CD4-positive, alpha-beta T cell treated with Interleukin-10 for 1 hour (primary cell): Measurements from ENCODE around the gene ASPRV1.
"Not testable (repeated sequence)": the region's sequence is repeated elsewhere in the genome, so short reads cannot be mapped to it uniquely, and the experiment has no call there.

Experiments
- DNase-seq: peaks from one replicate; pipeline ENCODE4 v3.0.0-alpha.2; 2020

The ASPRV1 gene

DNA sequence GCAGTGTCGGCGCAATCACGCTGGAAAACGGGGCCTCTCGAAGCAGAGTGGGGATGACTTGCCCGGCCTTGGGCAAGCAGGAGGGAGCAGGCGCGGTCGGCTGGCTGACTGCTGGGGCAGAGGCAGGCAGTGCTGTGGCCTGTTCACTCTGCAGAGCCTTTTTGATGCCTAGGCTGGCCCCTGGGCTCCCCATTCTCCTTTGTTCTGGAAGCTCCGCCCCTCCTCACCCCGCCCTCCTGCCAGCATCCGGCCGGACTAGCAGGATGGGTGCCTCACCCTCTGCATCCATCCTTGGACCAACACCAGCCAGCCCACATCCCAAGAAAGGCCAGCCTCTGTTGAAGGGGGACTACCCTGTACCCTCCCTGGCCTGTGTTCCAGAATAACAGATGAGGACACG lies at the start of gene ASPRV1:
TSS of gene ASPRV1 (minus strand) at position 136 of the 400 bp plus-strand sequence. CDS start 195 bp downstream, outside the sequence.
- DNase-seq: no peak

DNA sequence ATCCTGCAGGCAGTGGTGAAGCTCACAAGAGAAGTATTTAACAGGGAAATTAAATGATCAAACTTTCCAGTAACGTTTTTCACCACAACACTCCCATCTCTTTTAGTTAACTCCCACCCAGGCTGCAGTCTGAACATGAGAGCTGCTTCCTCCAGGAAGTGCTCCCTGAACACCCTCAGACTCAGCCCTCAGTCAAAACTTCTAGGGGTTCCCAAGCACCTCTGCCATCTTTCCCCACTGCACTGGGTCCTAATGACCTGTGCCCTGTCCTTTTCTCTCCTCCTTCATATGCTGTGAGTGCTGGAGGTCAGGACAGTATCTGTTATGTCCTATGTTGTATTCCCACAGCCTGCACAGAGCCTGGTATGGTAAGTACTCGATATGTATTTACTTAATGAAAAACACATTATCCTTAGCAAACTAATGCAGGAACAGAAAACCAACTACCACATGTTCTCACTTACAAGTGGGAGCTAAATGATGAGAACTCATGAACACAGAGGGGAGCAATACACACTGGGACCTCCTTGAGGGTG lies 49.2 kb upstream of the ASPRV1 start:
- no peak for DNase-seq

DNA sequence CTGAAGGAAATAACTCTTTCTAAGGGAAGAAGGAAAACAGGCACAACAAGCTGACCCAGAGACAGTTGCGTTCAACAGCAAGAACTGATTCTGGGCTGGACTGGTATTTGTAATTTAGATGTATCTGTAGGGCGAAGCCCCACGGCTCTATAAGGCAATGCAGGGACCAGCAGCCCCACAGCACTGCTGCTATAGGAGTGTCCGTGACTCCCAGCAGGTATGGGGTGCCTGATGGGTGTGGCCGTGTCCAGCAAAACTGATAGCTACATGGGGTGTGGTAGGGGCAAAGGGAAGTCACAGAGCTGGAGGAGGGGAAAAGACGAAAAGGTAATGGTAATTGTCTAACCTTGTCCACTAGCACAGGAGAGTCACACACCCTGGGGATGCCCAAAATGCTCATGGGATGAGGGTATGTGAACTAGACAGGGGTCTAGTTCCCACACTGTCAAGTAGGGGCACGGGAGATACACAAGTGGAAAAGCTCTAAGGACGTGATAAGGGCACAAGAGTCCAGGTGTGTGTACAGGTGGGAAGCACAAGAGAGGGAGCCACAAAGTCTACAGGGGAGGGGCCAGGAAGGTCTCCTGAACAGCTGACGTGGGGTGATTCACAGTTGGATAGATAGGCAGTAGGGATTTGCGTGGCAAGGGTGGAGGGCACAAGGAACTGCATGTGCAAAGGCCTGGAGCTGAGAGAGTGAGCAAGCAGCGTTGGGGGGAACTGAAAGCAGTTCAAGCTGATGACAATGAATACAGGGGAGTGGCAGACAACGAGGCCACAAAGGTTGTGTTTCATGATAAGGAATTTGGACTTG lies 48.5 kb upstream of the ASPRV1 start:
- DNase-seq: no peak

DNA sequence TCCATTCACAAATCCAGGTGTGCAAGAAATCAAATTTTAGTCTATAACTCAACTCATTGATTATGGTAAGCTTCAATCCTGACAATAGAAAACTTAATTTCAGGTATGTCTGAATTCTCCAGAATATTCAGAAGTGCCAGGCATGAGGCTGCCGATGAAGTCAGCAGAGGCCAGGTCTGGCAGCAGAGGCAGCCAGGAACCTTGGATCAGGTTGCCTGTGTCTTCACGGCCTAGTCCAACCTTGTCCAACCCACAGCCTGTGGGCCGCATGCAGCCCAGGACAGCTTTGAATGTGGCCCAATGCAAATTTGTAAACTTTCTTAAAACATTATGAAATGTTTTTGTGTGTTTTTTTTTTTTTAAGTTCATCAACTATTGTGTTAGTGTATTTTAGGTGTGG lies 46.9 kb upstream of the ASPRV1 start:
- DNase-seq: no peak

DNA sequence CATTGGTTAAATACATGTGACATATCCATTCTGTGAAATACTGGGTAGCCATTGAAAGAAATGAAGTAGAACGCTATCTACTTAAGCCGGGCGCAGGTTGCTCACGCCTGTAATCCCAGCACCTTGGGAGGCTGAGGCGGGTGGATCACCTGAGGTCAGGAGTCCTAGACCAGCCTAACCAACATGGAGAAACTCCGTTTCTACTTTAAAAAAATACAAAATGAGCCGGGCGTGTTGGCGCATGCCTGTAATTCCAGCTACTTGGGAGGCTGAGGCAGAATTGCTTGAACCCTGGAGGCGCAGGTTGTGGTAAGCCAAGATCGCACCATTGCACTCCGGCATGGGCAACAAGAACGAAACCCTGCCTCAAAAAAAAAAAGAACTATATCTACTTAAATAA lies 45.7 kb upstream of the ASPRV1 start:
- no peak for DNase-seq

DNA sequence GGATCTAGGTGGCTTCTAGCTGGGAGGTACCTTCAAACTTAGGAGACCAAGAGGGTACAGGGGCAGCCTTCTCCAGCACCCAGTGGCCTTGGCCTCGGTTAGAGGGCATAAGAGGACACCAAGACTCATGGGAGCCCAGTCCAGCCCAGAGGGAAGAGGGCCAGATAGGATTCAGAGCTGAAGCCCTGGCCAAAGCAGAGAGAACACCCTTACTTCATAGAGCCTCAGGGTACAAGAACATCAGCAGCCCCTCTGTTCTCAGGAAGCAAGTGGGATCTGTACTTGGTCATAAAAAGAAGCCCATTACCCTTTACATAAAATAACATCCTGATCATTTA lies 45.0 kb upstream of the ASPRV1 start:
- DNase-seq: no peak

DNA sequence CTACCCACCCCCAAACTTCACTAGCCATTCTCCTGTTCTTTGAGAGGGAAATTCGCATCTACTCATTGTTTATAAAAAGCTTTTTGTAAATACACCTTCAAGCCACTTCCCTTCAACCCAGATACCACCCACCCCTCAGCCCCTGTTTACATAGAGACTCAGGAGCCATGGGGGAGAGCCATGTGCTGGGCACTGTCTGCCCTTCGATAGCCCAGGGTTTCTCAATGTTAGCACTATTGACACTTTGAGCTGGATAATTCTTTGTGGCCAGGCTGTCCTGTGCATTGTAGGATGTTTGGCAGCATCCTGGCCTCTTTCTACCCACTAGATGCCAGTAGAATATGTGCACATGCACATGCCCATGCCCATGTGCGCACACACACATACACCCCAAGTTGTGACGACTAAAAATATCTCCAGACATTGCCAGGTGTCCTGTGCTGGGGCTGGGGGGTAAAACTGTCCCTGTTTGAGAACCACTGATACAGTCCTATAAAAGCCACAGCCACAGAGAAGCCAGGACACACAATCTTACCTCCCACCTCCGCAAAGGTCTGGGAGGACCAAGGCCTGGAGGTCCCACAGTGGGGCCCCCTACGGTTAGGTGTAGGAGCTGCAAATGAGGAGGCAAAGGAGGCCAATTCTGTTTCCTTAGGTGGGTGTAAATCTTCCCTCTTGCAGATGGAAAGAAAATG lies 44.5 kb upstream of the ASPRV1 start:
- no peak for DNase-seq

DNA sequence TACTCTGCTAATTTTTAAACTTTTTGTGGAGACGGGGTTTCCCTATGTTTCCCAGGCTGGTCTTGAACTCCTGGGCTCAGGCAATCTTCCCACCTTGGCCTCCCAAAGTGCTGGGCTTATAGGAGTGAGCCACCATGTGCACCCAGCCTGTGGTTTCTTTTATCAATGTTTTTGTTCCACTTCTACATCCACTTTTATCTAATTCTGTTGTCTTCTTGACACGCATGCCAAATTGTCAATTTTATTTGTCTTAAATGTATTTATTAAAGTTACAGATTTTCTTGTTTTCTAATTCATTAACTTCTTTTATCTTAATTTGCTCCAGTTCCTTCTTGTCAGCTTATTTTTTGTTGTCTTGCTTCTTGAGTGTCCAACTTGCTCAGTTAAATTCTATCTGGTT lies 43.8 kb upstream of the ASPRV1 start:
- DNase-seq: no peak

DNA sequence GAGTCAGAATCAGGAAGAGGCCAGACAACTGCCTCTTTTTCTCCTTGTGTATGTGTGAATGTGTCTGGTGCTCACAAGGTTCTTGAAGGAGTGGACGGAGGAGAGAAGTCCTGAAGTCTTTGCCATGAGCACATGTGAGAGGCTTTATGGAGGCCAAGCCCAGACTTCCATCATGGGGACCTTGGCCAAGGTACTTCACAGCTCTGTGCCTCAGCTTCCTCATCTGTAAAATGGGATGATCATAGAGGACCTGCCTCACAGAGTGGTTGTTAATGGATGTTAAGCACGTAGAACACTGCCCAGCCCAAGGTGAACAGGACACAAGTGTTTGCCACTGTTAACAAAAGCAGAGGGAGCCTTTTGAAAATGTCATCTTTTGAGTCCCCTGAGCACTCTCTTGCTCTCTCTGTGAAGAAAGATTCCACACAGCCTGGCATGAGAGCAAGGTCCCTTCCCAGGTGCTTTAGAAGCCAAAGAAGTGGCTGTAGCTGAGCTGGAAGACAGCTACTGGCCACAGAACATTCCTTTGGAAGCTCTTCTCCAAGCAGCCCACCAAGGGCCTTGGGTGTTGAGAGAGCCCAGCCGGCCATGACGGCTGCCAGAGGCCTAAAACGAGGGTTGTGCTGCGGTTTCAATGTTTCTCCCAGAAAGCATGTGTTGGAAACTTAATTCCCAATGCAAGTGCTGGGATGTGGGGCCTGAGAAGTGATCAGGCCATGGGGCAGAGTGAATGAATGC lies 41.8 kb upstream of the ASPRV1 start:
- no peak for DNase-seq

DNA sequence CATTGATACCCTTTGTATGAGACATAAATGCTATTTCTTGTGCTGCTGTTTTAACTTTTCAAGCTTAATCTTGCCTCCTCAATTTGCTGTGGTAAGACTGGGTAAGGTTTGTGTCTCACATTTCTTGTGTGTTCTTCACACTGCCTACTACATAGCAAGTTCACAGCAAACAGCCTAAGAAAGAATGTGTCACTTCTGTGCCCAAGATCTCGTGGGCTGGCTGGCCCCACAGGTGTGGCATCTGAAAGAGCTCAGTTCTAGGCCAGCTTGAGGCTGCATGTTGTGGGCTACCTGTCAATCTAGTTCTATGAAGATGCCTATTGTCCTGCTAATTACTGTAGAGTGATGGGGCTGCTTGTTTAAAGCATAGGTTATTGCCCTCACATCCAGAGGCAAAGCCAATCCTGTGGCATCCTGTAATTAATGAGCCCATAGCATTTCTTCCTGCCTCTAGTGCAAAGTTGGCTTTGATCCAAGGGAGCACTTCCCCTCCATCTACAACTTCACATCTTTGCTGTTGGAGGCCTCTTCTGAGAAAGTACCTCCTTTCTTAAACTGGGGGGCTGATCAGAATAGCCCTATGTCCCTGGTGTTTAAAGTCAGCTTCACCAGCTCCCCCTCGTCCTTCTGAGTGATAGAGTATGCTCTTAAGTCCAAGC lies 40.9 kb upstream of the ASPRV1 start:
- DNase-seq: no peak

DNA sequence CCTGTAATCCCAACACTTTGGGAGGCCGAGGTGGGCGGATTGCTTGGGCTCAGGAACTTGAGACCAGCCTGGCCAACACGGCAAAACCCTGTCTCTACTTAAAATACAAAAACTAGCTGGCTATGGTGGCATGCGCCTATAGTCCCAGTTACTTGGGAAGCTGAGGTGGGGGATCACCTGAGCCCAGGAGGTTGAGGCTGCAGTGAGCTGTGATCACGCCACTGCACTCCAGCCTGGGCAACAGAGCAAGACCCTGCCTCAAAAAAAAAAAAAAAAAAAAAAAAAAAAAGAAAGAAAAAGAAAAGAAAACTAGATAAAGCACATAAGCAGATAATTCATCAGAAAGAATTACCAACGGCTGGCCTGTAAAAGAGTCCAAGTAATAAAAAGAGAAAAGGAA lies 39.1 kb upstream of the ASPRV1 start:
- DNase-seq: not testable (repeated sequence)

DNA sequence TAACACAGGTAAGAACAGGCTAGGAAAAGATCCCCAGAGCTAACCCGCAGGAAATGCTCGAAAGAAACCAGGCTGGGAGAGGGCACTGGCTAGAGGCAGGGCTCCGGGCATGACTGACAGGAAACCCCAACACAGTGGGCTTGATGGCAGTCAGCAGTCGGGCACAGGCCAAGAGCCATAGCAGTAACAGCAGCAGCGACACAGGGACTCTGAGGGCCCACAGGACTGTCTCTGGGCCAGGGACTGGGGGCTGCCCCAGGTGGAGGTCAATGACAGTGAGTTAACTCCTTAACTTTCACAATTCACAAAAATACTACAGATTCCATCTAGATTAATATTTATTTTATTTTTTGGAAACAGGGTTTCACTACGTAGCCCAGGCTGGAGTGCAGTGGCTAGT lies 37.3 kb upstream of the ASPRV1 start:
- no peak for DNase-seq

DNA sequence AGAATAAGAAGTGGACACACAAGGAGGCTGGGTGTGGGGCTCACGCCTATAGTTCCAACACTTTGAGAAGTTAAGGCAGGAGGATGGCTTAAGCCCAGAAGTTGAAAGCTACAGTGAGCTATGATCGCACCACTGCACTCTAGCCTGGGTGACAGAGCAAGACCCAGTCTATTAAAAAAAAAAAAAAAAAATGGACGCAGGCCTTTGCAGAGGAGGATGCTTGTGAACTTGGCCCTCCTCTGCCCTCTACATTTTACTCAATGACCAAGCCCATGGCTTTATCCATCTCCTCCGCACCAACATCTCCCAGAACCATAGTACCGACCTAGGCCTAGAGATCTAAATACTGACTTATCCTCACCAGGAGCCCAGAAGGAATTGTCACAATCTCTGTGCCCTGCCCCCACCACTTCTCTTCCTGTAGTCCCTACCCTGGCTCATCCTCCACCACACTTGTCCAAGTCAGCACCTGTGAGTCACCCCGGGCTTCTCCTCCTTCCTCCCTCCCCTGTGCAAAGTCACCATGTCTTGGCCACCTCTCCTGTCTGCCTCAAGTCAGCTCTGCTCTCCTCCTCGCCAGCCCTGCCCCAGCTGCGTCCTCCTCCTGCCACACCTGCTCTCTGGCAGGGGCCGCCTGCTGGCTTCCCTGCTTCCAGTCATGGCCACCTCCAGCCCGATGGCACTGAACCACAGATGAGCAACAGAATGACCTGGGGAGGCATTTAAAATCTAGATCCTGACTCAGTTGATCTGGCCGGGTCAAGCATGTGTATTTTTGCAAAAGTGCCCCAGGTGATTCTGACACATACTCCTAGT lies 35.8 kb upstream of the ASPRV1 start:
- no peak for DNase-seq

DNA sequence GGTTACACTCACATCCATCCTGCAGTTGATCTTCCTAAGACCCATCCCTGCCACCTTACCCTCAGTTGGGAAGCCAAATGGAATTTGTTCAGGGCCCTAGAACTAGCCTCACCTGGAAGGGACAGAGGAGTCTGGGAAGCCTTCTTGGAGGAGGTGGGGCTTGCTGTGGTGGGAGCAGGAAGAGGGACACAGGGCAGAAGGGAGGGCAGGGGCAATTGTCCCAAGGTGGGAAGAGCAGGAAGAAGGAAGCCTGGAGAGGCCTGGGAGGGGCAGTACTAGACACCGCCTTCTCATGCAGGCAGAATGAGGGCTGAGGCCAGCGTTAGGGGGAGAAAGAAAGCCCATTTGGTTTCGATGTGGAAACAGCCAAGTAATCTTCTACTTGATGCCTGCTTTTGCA lies 34.1 kb upstream of the ASPRV1 start:
- no peak for DNase-seq

DNA sequence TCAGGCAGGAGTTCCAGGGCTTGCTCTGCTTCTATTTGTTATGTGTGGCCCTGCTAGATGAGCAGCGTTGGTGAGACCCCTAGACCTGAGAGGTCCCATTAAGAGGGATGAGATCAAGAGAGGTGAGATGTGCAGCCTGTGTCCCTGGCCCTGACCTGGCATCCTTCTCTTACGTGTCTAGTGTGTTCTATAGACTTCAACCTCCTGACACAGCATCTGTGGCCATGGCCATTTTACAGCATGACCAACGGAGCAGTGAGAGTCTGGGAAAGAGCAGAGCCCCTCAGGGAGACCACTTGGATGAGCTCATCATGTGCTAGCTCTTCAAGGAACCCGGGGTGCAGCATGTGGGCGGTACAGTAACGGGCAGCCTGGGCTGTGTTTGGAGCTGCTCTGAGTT lies 32.7 kb upstream of the ASPRV1 start:
- DNase-seq: no peak

DNA sequence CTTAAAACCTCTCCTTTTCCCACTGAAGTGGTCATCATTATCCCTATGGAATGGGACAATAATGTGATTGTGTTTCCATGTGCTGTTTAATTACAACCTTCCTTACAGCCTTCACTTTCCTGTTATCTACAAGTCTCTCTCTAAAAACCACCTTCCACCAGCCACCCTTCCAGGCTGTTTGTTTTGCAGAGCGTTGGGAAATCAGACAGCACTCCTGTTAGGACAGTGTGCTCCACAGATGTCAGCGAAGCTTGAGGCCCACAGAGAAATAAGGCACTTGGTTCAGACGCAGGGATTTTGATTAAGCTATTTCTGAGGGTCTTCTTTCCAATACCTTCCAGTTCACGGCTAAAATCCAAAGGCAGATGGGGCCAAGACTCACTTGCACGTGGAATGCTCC lies 32.3 kb upstream of the ASPRV1 start:
- no peak for DNase-seq

DNA sequence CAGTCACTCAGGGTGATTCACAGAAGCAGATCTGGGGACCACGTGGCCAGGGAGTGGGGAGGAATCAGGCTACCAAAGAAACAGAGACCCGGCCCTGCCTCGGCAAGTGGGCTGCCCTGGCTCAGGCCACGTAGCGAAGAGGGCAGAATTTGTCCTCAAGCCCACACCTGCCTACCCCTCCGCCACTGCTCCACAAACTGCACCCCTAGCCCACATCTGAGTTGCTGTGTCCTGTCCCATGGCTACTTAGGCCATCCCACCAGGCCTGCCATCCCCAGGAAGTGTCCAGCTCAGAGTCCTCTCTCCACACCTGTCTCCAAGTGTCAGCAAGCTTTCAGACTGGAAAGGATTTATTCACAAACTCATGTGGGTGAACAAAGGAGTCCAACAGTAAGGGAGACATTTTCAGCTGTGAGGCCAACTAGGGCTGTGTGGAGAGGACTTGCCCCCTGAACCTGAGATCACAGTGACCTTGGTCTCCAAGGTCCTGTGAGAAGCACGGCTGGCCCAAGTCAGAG lies 31.7 kb upstream of the ASPRV1 start:
- no peak for DNase-seq

DNA sequence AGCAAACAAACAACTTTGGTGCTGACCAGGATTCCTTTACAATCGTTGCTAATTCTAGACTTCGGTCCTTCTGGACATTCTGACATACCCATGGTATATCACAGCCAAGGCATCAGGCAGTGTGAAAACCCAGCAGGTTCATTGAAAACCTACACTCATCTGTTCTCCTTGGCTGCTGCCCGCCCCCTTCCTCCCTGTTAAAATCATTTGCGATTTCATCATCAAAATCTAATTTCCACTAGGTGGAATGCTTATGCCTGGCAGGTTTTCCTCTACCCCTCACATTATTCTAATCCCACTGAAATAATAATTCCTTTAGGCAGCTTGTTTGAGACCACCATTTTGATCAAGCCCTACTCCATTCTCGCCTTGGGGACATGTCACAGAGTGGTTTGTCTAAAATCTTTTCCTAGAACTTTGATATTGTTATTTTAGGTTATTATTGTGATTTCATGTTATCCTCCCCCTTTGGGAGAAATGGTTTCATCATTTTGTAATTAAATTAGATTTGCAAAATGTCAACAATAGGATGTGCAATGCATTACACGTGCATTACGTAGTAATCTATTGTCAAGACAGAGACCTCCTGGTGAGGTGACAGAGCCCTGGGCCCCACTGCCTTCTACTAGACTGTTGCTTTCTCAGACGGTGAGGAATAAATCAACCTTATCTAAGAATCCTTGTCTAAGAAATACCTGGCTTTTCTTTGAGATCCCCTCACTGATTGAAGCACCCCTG lies 31.0 kb upstream of the ASPRV1 start:
- DNase-seq: no peak

DNA sequence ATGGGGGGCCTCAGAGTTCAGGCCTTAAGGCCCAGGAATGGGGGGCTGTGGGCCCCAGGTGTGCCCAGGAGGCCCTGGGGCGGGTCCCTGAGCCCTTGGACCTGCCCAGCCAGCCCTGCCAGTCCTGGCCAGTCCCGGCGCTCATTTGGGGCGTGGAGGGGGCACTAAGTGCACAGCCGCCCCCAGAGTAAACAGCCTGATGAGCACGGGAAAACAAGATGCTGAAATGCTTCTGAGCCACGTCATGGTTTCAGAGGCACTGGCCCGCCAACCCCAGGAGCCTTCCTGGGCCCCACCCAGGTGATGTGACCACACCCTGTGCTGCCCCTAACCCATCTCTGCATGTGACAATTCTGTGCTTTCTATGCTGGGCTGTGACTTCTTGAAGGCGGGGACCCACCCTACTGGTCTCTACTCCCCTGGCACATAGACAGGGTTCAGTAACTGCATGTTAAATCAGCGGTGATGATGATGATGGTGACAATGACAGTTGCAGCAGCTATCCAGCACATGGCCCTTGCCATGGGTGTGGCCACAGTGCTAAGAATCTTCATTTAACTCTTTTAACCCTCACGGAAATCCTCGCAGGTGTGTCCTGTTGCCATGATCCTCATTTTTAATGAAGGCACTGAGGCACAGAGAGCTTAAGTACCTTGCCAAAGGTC lies 28.1 kb upstream of the ASPRV1 start:
- no peak for DNase-seq

DNA sequence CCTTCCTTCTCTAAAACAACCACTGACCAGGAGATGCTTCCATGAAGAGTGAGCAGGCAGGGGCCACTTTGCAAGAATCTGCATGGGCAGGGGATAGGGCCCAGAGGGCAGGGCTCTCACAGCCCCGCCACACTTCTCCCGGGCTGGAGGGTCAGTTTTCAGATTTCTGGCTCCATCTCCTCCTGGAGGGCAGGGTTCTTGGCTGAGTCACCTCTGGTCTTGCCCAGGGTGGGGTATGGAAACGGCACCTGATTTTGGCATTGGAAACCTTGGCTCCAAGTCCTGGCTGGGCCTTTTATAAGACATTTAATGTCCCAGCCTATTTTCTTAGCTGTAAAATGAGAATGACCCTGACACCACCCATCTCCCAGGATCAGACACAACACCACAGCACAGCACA lies 27.6 kb upstream of the ASPRV1 start:
- DNase-seq: no peak
